Heart left ventricle (tissue), 13 donors: ENCODE data around the gene PIP5K1A.

Source experiments
- CTCF ChIP-seq, 12 donors: fragments of 200-600 bp; sonication (generic) in 4 of 12; IDR thresholded peaks; one replicate each; pipeline versions ENCODE4 v1.5.0 to v1.8.0; 2018 to 2022; ENCODE audit warnings: antibody characterized with exemption in 12 of 12, mild to moderate bottlenecking in 5 of 12
- POLR2A ChIP-seq, 2 donors: fragments of 450-650 bp; IDR thresholded peaks; one replicate each; pipeline ENCODE4 v1.6.1; 2017; ENCODE audit warnings: antibody characterized with exemption in 2 of 2, mild to moderate bottlenecking in 2 of 2, moderate library complexity in 2 of 2
- donor health status: ischemic (EF 13 %, LVEDD 7.1; RV severe dilation, severe dysfunction).
- donor health status: DM: no; HTN: yes; CAD: no.
- donor health status: DM: no; HTN: no; CAD: no.
- donor health status: ischemic (EF 25% LVEDD 6.9; RV normal size, moderate dysfunction).
- donor health status: ischemic (EF 25% LVEDD 5.7; RV mildly dilated, moderate dysfunction).
- donor health status: ischemic (EF 35%, LVEDD 5.7; RV mildly dilated, moderate dysfunction).
- donor health status: nonischemic (EF 11% LVEDD 7.7; RV severe dilation, severe dysfunction).
- donor health status: DM: yes; HTN: yes; CAD: no.
- donor health status: PGD.
- donor health status: ischemic (EF 29% LVEDD 5.4; RV normal size, mild dysfunction).
- donor health status: nonischemic (EF 23%, LVEDD 6.1; RV moderate dilation, normal function).

- no peak for TF ChIP-seq CTCF (IDR thresholded peaks at IDR 0.05)
- no peak for TF ChIP-seq POLR2A (IDR thresholded peaks at IDR 0.05)
Observed at GRCh38 chr1:151210830-151211229, 12.5 kb downstream of the PIP5K1A start.
